Measurements from ENCODE around the gene SLC39A7.

- TF ChIP-seq POLR2A (IDR thresholded peaks at IDR 0.05; ENCODE audit: low read depth, low read length): no peak
- no peak for TF ChIP-seq POLR2AphosphoS5 (IDR thresholded peaks at IDR 0.05; ENCODE audit: low read depth, low read length)
Observed at GRCh38 chr6:33160096-33160495, 40.6 kb upstream of the SLC39A7 start.

All from GM12892 (cell line).